Stimulated activated CD4-positive, alpha-beta T cell treated with anti-CD3 and anti-CD28 coated beads, TNF-alpha, amount 100 ng/mL, for 24 hours (primary cell): ENCODE results near the gene PHLDB2.

Experiments used
- DNase-seq, 3 experiments: peaks; one replicate each; pipeline ENCODE4 v3.0.0-alpha.2; 2020; ENCODE audit warnings: low read depth in 3 of 3

The PHLDB2 gene

GRCh38 chr3:112019716-112020115, 160.7 kb downstream of the PHLDB2 start:
- DNase-seq, result no peak

- DNase-seq, result no peak
Measured at GRCh38 chr3:112020674-112021085, 161.6 kb downstream of the PHLDB2 start.
